ENCODE results near the gene SYNPR. TPM values are rescaled to one million over a fixed set of nuclear protein-coding genes. Genes with fewer than 3 reads are reported as not detected.
A peak's percentile ranks its signal among the peaks of the same experiment; 100 is the strongest.
"Not testable (repeated sequence)": the region's sequence is repeated elsewhere in the genome, so short reads cannot be mapped to it uniquely, and the experiment has no call there.

SYNPR gene
- total RNA-seq, 1 donor from 2014 or later = 13.2 TPM

DNA sequence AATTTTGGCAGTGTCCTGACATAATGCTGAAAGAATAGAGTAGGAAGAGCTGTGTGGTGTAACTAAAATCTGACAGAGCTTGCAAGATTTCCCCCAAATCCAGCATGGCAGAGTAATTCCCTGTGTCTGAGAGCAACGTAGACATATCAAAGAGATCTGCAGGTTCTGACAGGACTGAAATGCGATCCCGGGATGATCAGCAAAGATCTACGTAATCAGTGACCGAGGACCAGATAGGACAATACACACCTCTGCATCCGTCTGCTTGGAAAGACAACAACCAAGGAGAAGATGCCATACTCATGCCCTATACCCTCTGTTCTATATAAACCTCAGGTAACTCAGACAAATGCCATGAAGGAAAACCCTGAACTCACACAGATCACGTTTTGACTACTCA is 26.6 kb upstream of the SYNPR start:
- DNase-seq (ENCODE audit: low spot score, unreplicated experiment) = no peak
- Mint-ChIP-seq H3K27ac (no peak overlapping the region), H3K4me3 (ENCODE audit: low read depth) (no peak overlapping the region), H3K27me3 (peaks cover 15% of the 10 kb centered on the region), H3K9me3 (ENCODE audit: low read depth) (no peaks in the 10 kb centered on the region), H3K4me1 (ENCODE audit: low read depth) (no peaks in the 10 kb centered on the region), H3K36me3 (ENCODE audit: insufficient read depth) (no peaks in the 10 kb centered on the region)
- TF ChIP-seq, protein P1, sequence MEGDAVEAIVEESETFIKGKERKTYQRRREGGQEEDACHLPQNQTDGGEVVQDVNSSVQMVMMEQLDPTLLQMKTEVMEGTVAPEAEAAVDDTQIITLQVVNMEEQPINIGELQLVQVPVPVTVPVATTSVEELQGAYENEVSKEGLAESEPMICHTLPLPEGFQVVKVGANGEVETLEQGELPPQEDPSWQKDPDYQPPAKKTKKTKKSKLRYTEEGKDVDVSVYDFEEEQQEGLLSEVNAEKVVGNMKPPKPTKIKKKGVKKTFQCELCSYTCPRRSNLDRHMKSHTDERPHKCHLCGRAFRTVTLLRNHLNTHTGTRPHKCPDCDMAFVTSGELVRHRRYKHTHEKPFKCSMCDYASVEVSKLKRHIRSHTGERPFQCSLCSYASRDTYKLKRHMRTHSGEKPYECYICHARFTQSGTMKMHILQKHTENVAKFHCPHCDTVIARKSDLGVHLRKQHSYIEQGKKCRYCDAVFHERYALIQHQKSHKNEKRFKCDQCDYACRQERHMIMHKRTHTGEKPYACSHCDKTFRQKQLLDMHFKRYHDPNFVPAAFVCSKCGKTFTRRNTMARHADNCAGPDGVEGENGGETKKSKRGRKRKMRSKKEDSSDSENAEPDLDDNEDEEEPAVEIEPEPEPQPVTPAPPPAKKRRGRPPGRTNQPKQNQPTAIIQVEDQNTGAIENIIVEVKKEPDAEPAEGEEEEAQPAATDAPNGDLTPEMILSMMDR (IDR thresholded peaks at IDR 0.05; ENCODE audit: unreplicated experiment) = no peak

DNA sequence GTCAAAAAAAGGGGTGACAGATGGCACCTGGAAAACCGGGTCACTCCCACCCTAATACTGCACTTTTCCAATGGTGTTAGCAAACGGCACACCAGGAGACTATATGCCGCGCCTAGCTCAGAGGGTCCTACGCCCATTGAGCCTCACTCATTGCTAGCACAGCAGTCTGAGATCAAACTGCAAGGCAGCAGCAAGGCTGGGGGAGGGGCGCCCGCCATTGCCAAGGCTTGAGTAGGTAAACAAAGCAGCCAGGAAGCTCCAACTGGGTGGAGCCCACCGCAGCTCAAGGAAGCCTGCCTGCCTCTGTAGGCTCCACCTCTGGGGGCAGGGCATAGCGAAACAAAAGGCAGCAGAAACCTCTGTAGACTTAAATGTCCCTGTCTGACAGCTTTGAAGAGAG is 22.3 kb upstream of the SYNPR start:
- H3K4me1 Mint-ChIP-seq (ENCODE audit: low read depth); H3K27ac Mint-ChIP-seq: not testable (repeated sequence)

DNA sequence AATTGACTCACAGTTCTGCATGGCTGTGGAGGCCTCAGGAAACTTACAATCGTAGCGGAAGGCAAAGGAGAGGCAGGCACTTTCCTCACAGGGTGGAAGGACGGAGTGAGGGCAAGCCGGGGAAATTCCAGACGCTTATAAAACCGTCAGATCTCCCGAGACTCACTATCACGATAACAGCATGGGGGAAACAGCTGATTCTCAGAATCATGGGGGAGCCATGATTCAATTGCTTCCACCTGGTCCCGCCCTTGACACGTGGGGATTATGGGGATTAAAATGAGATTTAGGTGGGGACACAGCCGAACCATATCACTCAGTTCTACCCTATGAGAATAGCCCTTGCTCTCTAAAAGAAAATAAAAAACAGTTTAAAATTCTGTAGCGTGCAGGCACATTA is 13.4 kb upstream of the SYNPR start:
- Mint-ChIP-seq H3K4me1 (ENCODE audit: low read depth) (no peaks in the 10 kb centered on the region), H3K36me3 (ENCODE audit: insufficient read depth) (no peaks in the 10 kb centered on the region), H3K27ac (no peak overlapping the region), H3K9me3 (ENCODE audit: low read depth) (peaks cover 2% of the 10 kb centered on the region), H3K4me3 (ENCODE audit: low read depth) (no peak overlapping the region), H3K27me3 (peaks cover 3% of the 10 kb centered on the region)
- DNase-seq (ENCODE audit: low spot score, unreplicated experiment) = no peak
- TF ChIP-seq, protein P1 (IDR thresholded peaks at IDR 0.05; ENCODE audit: unreplicated experiment) = no peak

More for the DNA sequence above, 22.3 kb upstream of the SYNPR start:
- DNase-seq (ENCODE audit: low spot score, unreplicated experiment); H3K36me3 Mint-ChIP-seq (ENCODE audit: insufficient read depth); H3K4me3 Mint-ChIP-seq (ENCODE audit: low read depth); H3K9me3 Mint-ChIP-seq (ENCODE audit: low read depth): not testable (repeated sequence)
- H3K27me3 Mint-ChIP-seq = peaks cover 13% of the 10 kb centered on the region

DNA sequence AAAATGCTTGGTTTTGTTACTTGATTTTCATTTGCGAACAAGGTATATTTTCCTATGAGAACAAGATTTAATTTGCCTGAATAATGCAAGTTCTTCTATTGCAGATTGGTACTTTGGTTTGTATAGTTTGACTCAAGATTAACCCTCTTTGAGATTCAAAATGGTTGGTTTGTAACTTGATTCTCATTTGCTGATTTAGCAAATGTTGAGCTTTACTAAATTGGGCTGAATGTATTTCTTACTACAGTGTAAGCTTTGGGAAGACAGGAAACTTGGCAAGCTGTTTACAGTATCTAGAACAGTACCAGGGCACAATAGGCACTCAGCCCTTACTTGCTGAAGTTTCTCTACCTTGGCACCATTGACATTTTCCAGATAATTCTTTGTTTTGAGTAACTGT is 3.7 kb upstream of the SYNPR start:
- TF ChIP-seq, protein P1 (IDR thresholded peaks at IDR 0.05; ENCODE audit: unreplicated experiment) = no peak
- no peak for DNase-seq (ENCODE audit: low spot score, unreplicated experiment)
- no peak overlapping the region for H3K4me3 Mint-ChIP-seq (ENCODE audit: low read depth)
- H3K9me3 Mint-ChIP-seq (ENCODE audit: low read depth) = no peaks in the 10 kb centered on the region
- no peak overlapping the region for H3K27ac Mint-ChIP-seq
- no peaks in the 10 kb centered on the region for H3K36me3 Mint-ChIP-seq (ENCODE audit: insufficient read depth)
- H3K4me1 Mint-ChIP-seq (ENCODE audit: low read depth) = peaks cover 6% of the 10 kb centered on the region
- H3K27me3 Mint-ChIP-seq = peaks cover 47% of the 10 kb centered on the region

DNA sequence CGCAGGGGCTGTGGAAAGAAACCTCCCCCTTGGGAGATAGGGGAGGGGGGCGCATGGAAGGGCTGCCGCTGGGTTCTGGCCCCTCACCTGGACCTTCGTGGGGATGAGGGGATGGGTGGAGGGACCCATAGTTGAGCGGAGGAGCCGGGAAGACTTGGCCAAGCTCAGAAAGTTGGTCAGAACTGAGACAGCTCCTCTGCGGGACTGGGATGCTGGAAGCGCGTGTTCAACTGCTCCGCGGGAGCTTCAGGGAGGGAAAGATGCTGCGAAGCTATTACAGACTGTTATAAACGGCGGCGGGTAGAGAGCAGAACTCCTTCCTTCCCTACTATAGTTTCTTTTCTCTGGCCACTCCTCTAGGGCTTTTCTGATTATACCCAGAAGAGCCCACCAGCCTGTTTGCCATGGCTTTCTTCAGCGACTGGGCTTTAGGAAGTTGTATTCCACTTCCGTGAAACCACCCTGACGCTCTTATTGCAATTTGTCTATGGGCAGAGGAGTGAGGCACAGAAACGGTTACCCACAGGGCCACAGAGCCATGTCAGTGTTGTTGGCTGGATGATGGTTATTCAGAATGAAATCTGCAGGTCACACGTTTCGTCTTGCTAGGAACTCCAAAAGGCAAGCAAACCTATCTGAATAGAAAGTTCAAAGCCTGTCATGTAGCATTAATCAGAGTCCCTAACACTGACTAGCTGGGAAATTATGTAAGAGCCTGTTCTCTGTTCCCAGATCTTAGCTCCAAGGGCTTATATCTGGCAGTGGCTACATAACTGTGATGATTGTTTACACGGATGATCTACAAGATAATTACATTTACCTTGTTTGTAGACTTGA is 1.1 kb downstream of the SYNPR start:
- Mint-ChIP-seq H3K9me3 (ENCODE audit: low read depth) (no peaks in the 10 kb centered on the region), H3K4me1 (ENCODE audit: low read depth) (peaks cover 17% of the 10 kb centered on the region), H3K4me3 (ENCODE audit: low read depth) (peak overlapping the region; percentile 69), H3K27me3 (peaks cover 58% of the 10 kb centered on the region), H3K27ac (no peak overlapping the region), H3K36me3 (ENCODE audit: insufficient read depth) (no peaks in the 10 kb centered on the region)
- TF ChIP-seq, protein P1 (IDR thresholded peaks at IDR 0.05; ENCODE audit: unreplicated experiment) = no peak
- peak; percentile 11 for DNase-seq (ENCODE audit: low spot score, unreplicated experiment)

DNA sequence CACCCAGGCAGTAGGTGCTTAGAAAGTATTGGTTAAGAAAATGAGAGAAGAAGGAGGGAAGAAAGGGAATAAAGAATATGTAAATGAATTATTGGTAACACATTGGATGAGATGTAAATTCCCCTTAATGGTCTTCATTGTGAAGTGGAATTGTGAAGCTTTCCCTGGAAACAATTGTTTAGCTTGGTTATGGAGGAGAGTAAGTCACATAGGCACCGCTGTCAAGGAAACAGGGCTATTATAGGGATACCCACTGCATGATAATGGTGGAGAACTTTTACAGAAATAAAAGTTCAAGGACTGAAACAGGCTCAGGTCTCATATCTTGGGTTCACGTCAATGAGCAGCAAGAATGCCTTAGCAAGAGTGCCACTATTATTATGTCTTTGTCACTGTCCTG is 9.5 kb downstream of the SYNPR start:
- DNase-seq (ENCODE audit: low spot score, unreplicated experiment) = no peak
- Mint-ChIP-seq H3K4me3 (ENCODE audit: low read depth) (no peak overlapping the region), H3K27ac (no peak overlapping the region), H3K9me3 (ENCODE audit: low read depth) (no peaks in the 10 kb centered on the region), H3K36me3 (ENCODE audit: insufficient read depth) (no peaks in the 10 kb centered on the region), H3K27me3 (peaks cover 5% of the 10 kb centered on the region), H3K4me1 (ENCODE audit: low read depth) (peaks cover 3% of the 10 kb centered on the region)
- TF ChIP-seq, protein P1 (IDR thresholded peaks at IDR 0.05; ENCODE audit: unreplicated experiment) = no peak
